CD4-positive, alpha-beta T cell treated with Interleukin-6 for 4 hours (primary cell): ENCODE measurements around the gene TTLL1.
"Not testable (repeated sequence)": the region's sequence is repeated elsewhere in the genome, so short reads cannot be mapped to it uniquely, and the experiment has no call there.

Experiments used
- DNase-seq: peaks from one replicate; pipeline ENCODE4 v3.0.0-alpha.2; 2020; ENCODE audit warnings: mixed read lengths

Gene TTLL1

GRCh38 chr22:43109921-43110443 lies 20.8 kb upstream of the TTLL1 start:
- no peak for DNase-seq

GRCh38 chr22:43109511-43109910 lies 20.3 kb upstream of the TTLL1 start:
- no peak for DNase-seq

GRCh38 chr22:43106302-43106701 lies 17.1 kb upstream of the TTLL1 start:
- DNase-seq = no peak

- not testable (repeated sequence) for DNase-seq
These were observed 15.8 kb upstream of the TTLL1 start for GRCh38 chr22:43104950-43105349.

- DNase-seq = peak; percentile 22
These were observed 14.9 kb upstream of the TTLL1 start for GRCh38 chr22:43104056-43104625.

- DNase-seq = no peak
These were observed 12.1 kb upstream of the TTLL1 start for GRCh38 chr22:43101306-43101705.

GRCh38 chr22:43100225-43100624 lies 11.0 kb upstream of the TTLL1 start:
- no peak for DNase-seq

- no peak for DNase-seq
These were observed 9.9 kb upstream of the TTLL1 start for GRCh38 chr22:43099095-43099494.

- DNase-seq = no peak
These were observed 9.2 kb upstream of the TTLL1 start for GRCh38 chr22:43098356-43098755.

- DNase-seq = no peak
These were observed 7.2 kb upstream of the TTLL1 start for GRCh38 chr22:43096420-43096819.

GRCh38 chr22:43094551-43094950 lies 5.4 kb upstream of the TTLL1 start:
- DNase-seq = no peak

GRCh38 chr22:43094085-43094484 lies 4.9 kb upstream of the TTLL1 start:
- no peak for DNase-seq

GRCh38 chr22:43092085-43092484 lies 2.9 kb upstream of the TTLL1 start:
- no peak for DNase-seq

- DNase-seq = peak; percentile 43
These were observed 1.1 kb upstream of the TTLL1 start for GRCh38 chr22:43090130-43090789.

- DNase-seq = no peak
These were observed 586 bp downstream of the TTLL1 start for GRCh38 chr22:43088627-43088983.

- DNase-seq = no peak
These were observed 3.3 kb downstream of the TTLL1 start for GRCh38 chr22:43085658-43086606.

GRCh38 chr22:43081968-43082367 lies 7.2 kb downstream of the TTLL1 start:
- DNase-seq = no peak

GRCh38 chr22:43080616-43081015 lies 8.6 kb downstream of the TTLL1 start:
- DNase-seq = no peak

GRCh38 chr22:43079742-43080141 lies 9.4 kb downstream of the TTLL1 start:
- no peak for DNase-seq

GRCh38 chr22:43078522-43078921 lies 10.7 kb downstream of the TTLL1 start:
- no peak for DNase-seq

GRCh38 chr22:43077121-43077877 lies 11.9 kb downstream of the TTLL1 start:
- DNase-seq = no peak

GRCh38 chr22:43066844-43067385 lies 22.3 kb downstream of the TTLL1 start:
- DNase-seq = no peak

GRCh38 chr22:43066134-43066533 lies 23.1 kb downstream of the TTLL1 start:
- no peak for DNase-seq
